C4-2B (cell line): ENCODE measurements around the gene BIRC6.

ENCODE experiments used
- CTCF ChIP-seq: fragments of 450-650 bp; conservative IDR thresholded peaks from 2 replicates; pipeline ENCODE4 v1.5.1; 2017; ENCODE audit warnings: mild to moderate bottlenecking
- ZFX ChIP-seq: fragments of 450-650 bp; IDR thresholded peaks from 2 replicates; pipeline ENCODE4 v1.6.1; 2017

GRCh38 chr2:32489061-32489460 lies 132.2 kb downstream of the BIRC6 start:
- no peak for TF ChIP-seq CTCF
- TF ChIP-seq ZFX: no peak
